ENCODE measurements around the gene DGKG.

DNA sequence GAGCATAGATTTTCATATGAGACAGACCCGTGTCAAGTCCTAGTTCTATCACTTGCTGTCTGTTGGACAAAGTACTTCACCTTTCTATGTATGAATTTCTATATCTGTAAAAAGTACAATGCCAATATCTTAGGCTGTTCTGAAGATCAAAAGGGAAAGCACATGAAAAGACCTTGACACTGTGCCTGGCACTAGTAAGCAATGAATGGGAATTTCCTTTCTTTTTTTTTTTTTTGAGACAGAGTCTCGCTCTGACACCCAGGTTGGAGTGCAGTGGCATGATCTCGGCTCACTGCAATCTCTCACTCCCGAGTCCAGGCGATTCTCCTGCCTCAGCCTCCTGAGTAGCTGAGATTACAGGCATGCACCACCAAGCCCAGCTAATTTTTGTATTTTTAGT is 217.8 kb downstream of the DGKG start:
- TF ChIP-seq, protein P1, sequence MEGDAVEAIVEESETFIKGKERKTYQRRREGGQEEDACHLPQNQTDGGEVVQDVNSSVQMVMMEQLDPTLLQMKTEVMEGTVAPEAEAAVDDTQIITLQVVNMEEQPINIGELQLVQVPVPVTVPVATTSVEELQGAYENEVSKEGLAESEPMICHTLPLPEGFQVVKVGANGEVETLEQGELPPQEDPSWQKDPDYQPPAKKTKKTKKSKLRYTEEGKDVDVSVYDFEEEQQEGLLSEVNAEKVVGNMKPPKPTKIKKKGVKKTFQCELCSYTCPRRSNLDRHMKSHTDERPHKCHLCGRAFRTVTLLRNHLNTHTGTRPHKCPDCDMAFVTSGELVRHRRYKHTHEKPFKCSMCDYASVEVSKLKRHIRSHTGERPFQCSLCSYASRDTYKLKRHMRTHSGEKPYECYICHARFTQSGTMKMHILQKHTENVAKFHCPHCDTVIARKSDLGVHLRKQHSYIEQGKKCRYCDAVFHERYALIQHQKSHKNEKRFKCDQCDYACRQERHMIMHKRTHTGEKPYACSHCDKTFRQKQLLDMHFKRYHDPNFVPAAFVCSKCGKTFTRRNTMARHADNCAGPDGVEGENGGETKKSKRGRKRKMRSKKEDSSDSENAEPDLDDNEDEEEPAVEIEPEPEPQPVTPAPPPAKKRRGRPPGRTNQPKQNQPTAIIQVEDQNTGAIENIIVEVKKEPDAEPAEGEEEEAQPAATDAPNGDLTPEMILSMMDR (IDR thresholded peaks at IDR 0.05; ENCODE audit: insufficient read depth, low read length), result no peak
- TF ChIP-seq, protein P2, sequence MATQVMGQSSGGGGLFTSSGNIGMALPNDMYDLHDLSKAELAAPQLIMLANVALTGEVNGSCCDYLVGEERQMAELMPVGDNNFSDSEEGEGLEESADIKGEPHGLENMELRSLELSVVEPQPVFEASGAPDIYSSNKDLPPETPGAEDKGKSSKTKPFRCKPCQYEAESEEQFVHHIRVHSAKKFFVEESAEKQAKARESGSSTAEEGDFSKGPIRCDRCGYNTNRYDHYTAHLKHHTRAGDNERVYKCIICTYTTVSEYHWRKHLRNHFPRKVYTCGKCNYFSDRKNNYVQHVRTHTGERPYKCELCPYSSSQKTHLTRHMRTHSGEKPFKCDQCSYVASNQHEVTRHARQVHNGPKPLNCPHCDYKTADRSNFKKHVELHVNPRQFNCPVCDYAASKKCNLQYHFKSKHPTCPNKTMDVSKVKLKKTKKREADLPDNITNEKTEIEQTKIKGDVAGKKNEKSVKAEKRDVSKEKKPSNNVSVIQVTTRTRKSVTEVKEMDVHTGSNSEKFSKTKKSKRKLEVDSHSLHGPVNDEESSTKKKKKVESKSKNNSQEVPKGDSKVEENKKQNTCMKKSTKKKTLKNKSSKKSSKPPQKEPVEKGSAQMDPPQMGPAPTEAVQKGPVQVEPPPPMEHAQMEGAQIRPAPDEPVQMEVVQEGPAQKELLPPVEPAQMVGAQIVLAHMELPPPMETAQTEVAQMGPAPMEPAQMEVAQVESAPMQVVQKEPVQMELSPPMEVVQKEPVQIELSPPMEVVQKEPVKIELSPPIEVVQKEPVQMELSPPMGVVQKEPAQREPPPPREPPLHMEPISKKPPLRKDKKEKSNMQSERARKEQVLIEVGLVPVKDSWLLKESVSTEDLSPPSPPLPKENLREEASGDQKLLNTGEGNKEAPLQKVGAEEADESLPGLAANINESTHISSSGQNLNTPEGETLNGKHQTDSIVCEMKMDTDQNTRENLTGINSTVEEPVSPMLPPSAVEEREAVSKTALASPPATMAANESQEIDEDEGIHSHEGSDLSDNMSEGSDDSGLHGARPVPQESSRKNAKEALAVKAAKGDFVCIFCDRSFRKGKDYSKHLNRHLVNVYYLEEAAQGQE (IDR thresholded peaks at IDR 0.05; ENCODE audit: insufficient replicate concordance, low read depth), result no peak
- TF ChIP-seq SPI1 (IDR thresholded peaks at IDR 0.05; ENCODE audit: borderline replicate concordance, low read depth) (no peak), POLR2AphosphoS5 (IDR thresholded peaks at IDR 0.05; ENCODE audit: low read depth) (no peak), GABPA (IDR thresholded peaks at IDR 0.05; ENCODE audit: low read depth) (no peak)

All from HL-60 (cell line).